ENCODE results near the gene NBPF3.

DNA sequence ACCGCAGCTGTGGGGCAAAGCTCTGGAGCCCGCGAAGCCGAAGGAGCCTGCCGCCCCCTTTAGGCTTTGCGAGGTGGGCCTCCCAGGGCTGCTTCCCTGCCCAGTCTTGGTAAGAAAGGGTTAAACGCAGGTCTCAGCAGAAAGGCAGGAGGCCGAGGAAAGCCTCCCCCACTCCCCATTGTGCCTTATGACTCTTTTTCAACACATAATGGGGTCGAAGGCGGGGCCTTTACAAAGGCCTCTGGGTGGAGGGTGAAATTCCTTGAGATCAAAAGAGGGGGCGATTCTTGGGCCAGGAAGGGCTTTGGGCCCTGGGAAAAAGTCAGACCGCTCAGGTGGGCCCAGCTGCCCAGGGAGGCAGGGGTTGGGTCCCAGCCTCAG is 70.2 kb downstream of the NBPF3 start:
- TF ChIP-seq, protein P1, sequence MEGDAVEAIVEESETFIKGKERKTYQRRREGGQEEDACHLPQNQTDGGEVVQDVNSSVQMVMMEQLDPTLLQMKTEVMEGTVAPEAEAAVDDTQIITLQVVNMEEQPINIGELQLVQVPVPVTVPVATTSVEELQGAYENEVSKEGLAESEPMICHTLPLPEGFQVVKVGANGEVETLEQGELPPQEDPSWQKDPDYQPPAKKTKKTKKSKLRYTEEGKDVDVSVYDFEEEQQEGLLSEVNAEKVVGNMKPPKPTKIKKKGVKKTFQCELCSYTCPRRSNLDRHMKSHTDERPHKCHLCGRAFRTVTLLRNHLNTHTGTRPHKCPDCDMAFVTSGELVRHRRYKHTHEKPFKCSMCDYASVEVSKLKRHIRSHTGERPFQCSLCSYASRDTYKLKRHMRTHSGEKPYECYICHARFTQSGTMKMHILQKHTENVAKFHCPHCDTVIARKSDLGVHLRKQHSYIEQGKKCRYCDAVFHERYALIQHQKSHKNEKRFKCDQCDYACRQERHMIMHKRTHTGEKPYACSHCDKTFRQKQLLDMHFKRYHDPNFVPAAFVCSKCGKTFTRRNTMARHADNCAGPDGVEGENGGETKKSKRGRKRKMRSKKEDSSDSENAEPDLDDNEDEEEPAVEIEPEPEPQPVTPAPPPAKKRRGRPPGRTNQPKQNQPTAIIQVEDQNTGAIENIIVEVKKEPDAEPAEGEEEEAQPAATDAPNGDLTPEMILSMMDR (IDR thresholded peaks at IDR 0.05), result no peak
- no peak for TF ChIP-seq POLR2A (IDR thresholded peaks at IDR 0.05)
